ENCODE data around the gene DHX57.
"Not testable (repeated sequence)": the region's sequence is repeated elsewhere in the genome, so short reads cannot be mapped to it uniquely, and the experiment has no call there.

The DHX57 gene

GRCh38 chr2:38797953-38798352, 77.8 kb downstream of the DHX57 start:
- DNase-seq (ENCODE audit: low read depth) = no peak

- DNase-seq (ENCODE audit: low read depth) = no peak
These were observed 78.5 kb downstream of the DHX57 start for GRCh38 chr2:38797250-38797676.

- DNase-seq (ENCODE audit: low read depth) = not testable (repeated sequence)
These were observed 80.7 kb downstream of the DHX57 start for GRCh38 chr2:38795016-38795415.

GRCh38 chr2:38794235-38794946, 81.3 kb downstream of the DHX57 start:
- no peak for DNase-seq (ENCODE audit: low read depth)

GRCh38 chr2:38793511-38793910, 82.2 kb downstream of the DHX57 start:
- DNase-seq (ENCODE audit: low read depth) = no peak

GRCh38 chr2:38792751-38793150, 83.0 kb downstream of the DHX57 start:
- no peak for DNase-seq (ENCODE audit: low read depth)

- not testable (repeated sequence) for DNase-seq (ENCODE audit: low read depth)
These were observed 83.4 kb downstream of the DHX57 start for GRCh38 chr2:38792321-38792720.

- no peak for DNase-seq (ENCODE audit: low read depth)
These were observed 84.0 kb downstream of the DHX57 start for GRCh38 chr2:38791744-38792143.

GRCh38 chr2:38789691-38790090, 86.0 kb downstream of the DHX57 start:
- no peak for DNase-seq (ENCODE audit: low read depth)

- DNase-seq (ENCODE audit: low read depth) = no peak
These were observed 87.4 kb downstream of the DHX57 start for GRCh38 chr2:38788306-38788705.

GRCh38 chr2:38783586-38783985, 92.1 kb downstream of the DHX57 start:
- DNase-seq (ENCODE audit: low read depth) = no peak

GRCh38 chr2:38778687-38779082, 97.0 kb downstream of the DHX57 start:
- DNase-seq (ENCODE audit: low read depth) = no peak

GRCh38 chr2:38776531-38776930, 99.2 kb downstream of the DHX57 start:
- DNase-seq (ENCODE audit: low read depth) = no peak

GRCh38 chr2:38775921-38776225, 99.9 kb downstream of the DHX57 start:
- DNase-seq (ENCODE audit: low read depth) = no peak

- no peak for DNase-seq (ENCODE audit: low read depth)
These were observed 100.4 kb downstream of the DHX57 start for GRCh38 chr2:38775097-38775920.

GRCh38 chr2:38771632-38772031, 104.1 kb downstream of the DHX57 start:
- DNase-seq (ENCODE audit: low read depth) = no peak

- DNase-seq (ENCODE audit: low read depth) = no peak
These were observed 110.2 kb downstream of the DHX57 start for GRCh38 chr2:38765551-38765950.

- DNase-seq (ENCODE audit: low read depth) = no peak
These were observed 110.6 kb downstream of the DHX57 start for GRCh38 chr2:38765149-38765548.

- DNase-seq (ENCODE audit: low read depth) = no peak
These were observed 112.0 kb downstream of the DHX57 start for GRCh38 chr2:38763728-38764127.

GRCh38 chr2:38763228-38763627, 112.5 kb downstream of the DHX57 start:
- DNase-seq (ENCODE audit: low read depth) = no peak

- DNase-seq (ENCODE audit: low read depth) = not testable (repeated sequence)
These were observed 119.8 kb downstream of the DHX57 start for GRCh38 chr2:38755891-38756290.

- no peak for DNase-seq (ENCODE audit: low read depth)
These were observed 121.2 kb downstream of the DHX57 start for GRCh38 chr2:38754506-38754905.

- no peak for DNase-seq (ENCODE audit: low read depth)
These were observed 121.7 kb downstream of the DHX57 start for GRCh38 chr2:38754049-38754448.

Data from non-pigmented ciliary epithelial cell (primary cell).